OCI-M2 (cell line): ENCODE results near the gene CHST1.

Experiments
- DNase-seq: peaks from one replicate; lab custom pipeline; 2025; ENCODE audit not compliant: unreplicated experiment; lab: John Stamatoyannopoulos, UW

CHST1 gene

DNA sequence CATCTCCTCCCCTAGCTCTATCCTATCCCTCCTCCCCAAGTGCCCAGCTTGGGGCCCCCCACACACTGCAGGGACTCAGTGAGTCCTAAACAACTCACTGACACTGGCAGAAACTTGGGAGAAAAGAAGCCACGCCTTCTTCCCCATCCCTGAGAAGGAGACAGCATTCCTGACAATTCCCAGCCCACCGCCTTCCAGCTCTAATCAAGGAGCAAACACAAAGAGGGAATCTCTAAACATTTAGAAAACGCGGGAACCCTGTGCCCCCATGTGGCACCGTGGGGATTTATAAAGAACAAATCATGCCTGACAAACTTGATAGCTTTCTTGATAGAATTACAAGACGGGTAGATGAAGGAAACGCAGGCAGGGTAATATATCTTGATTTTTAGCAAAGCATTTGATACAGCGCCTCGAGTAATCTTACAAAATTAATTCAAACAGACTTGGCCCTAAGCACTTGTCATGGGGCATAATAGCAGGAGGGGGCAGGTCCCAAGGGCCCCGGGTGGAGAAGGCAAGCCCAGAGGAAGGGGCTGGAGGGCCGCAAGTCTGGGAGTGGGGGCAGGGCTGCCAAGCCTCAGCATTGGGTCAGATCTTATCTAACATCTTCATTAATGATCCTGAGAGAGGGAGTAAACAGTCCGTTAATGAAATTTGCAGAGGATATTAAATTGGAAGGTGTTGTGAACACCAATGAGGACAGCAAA lies 4.5 kb downstream of the CHST1 start:
- no peak for DNase-seq

DNA sequence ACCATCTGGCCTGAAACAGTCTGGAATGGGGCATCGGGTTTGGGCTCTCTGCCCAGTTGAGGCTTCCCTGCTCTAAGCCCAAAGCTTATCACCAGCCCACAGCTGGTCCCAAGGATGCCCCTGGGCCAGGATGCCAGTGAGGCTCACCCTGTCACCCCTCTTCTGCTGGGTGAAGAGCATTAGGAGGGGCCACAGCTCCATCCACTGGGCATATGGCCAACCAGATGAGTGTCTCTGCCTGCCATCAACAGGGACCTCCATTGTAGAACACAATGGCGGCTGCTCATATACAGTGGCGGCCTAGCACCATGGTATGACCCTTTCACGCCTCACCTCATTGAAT lies 5.6 kb downstream of the CHST1 start:
- DNase-seq = no peak

DNA sequence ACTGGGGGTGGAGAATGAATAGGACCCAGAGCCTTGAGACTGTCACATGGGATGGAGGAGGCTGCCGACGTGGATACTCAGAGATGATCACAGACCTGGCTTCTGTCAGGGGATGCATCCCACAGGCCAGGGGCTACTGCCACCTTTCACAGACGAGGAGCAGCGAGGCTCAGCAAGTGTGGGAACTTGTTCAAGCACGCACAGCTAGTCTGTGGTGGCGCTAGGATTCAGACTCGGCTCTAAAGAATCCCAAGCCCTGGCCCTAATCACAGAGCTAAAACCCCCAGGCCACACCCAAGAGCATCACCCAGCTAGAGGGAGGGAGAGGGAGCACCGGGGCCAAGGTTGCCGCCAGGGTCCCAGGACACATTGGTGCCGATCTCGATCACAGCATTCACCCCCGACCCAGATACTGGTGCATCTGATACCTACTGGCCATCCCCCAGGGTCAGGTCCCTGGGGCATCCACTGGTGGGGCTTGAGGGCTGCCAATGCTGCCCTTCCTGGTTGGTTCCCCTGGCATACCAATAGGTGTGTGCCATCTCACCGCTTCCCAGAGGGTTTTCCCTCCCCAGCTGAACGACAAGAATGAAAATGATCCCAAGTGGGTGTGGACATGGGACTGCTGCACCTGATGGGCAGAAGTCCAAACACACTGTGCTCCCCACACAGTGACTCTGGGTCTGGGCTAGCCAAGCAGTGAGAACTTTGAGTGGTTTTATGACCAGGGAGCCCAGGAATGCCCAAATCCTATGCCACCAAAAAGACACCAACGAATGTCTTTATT lies 6.2 kb downstream of the CHST1 start:
- no peak for DNase-seq

DNA sequence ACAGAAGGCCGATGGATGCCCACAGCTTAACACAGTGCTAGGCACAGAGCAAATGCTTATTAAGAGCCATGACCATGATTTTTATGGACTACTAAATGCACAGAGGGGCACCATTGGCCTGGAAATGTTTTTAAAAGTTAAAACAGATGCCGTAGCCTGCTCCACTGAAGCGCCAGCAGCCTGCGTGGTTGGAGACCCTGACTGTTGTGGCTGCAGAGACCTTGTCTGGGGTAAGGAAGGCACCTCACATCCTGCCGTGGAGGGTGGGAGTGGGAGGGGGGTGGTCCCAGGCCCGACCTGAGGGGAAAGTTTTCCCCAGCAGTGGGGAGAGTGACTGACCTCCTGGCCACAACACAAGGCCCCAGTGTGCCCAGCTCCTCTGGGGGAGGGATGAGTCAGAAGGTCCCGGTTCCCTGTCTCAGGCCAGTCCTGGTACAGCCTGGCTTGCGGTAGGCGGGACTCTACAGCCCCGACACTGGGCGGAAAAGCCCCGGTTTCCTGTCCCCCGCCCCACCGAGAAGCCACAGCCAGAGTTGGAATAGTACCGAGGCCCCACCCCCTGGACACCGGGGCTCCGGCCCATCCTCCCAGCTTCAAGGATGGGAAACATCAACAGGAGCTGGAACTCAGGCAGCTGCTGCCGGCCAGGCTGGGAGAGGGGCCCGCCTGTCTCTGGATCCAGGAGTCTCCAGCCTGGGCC lies 7.0 kb downstream of the CHST1 start:
- DNase-seq = no peak

DNA sequence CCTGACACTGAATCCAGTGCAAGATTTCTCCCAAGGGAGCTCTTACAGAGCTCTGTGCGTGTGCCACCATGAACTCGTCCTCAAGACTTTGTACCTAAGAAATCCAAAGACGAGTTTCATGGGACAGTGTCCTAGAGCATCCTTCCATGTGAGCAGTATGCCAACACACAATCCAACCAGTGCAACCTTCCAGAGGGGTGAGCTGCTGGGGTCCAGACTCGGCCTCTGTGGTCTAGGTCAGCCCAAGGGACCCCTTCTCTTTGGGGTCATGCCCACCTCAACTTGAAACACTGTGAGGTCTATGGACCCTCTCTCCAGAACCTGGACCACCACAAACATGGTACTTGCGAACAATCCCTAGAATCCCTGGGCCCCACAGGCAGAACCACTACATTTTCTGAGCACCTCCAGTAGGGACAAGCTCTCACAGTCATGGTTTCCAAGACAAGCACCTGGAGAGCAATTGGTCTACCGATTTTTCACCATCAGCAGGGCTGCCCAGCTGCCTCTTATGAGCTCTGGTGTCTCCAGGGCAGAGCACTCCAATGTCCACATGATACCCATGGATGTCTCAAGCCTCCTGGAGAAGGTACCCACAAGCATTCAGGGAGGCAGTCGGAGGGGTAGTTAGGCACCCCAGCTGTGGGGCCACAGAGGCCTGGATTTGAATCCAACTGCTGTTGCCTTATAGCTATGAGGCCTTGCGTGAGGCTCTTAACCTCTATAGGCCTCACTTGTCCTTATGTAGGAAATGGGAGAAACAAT lies 7.7 kb downstream of the CHST1 start:
- DNase-seq = no peak

DNA sequence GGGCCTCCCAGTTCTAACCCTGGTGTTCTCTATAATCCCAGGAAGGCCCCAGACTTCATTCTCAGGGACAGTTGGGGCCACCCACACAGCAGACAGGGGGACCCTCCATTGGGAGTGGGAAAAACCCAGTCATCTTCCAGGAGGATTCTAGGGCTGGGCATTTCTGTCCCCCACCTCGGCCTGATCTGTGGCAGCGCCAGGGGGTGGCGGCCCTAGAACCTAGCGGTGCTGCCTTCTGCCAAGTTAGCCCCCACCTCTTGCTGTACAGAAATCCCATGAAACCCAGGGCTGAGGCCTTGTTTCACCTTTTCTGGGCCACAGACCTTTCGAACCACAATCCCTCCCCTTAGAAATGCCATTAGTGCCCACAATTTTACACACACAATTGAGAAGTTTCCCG lies 9.6 kb downstream of the CHST1 start:
- DNase-seq = no peak

DNA sequence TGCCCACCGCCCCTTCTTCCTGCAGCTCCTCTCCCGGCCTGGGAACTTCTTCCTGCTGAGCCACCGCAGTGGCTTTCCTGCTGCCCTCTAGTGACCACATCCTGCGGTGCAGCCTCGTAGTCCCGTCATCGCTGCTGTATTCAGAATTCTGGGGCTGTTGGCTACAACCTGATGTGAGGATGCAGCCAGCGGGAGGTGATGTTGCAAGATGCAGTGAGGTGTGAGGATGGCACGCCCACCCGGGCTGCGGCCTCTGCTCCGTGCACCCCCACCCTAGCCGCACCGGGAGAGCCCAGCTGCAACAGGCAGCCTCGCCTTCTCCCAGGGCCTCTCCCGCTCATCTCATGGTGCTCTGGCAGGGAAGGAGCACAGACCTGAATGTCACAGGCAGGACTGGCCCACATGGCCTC lies 10.1 kb downstream of the CHST1 start:
- DNase-seq = no peak

DNA sequence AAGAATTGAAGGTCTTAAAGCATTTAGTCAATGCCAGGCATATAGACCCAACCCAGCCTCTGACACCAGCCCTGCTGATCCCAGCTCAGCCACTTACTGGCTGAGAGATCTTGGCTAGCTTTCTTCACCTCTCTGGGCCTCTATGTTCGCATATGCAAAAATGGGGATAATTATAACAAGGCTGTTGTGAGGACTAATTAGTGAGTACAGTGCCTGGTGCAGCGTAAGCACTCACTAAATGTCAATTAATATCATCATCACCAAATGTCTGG lies 10.5 kb downstream of the CHST1 start:
- DNase-seq = no peak

DNA sequence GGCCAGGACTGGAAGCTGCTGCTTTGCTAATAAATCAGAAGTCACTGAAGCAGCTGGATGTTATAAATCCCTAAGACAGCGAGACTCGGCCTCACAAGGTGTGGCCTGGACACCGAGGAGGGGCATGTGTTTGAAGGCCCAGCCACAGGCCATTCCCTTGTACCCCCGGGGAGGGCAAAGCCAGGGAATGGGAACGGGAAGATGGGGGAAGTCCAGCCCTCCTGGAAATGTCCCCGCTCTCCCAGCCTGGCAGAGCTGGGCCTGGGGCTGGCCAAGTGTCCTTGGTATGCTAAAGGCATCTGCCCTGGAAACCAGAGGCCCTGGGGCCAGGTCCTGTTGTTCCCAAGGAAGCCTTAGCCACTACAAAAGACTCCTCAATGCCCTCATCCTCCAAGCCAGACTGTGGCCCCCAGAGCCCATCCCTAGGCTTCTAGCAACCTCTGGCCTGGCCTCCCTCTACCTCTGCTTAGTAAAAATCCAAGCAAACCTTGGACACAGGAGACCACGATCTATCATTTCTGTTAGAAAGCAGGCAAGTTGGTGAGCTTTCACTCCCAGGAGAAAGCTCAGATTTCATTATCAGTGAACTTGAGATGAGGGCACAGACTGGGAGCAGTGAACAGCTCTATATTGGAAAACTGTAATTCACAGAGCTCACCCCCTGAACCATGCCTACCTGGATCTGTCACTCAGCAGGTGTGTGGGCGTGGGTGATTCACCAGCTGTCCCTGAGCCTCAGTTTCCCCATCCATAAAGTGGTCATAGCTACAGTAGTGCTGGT lies 11.0 kb downstream of the CHST1 start:
- DNase-seq = no peak

DNA sequence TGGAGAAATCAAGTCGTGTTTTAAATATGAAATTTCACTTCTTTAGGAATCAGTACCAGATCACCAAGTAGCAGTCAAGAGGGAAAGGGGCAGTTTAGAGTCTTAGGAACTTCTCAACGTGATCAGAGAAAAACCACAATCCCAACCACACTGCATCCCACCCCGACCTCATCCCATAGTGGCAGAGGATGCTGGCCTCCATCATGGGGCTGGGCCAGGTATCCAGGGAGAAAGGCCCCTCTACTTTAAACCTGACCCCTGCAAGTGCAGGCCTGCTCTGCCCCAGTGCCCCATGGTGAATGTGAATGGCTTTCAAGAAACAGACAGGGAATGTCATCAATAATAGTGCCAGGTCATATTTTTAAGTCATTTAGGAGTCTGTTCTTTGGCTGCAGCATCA lies 12.1 kb downstream of the CHST1 start:
- no peak for DNase-seq

DNA sequence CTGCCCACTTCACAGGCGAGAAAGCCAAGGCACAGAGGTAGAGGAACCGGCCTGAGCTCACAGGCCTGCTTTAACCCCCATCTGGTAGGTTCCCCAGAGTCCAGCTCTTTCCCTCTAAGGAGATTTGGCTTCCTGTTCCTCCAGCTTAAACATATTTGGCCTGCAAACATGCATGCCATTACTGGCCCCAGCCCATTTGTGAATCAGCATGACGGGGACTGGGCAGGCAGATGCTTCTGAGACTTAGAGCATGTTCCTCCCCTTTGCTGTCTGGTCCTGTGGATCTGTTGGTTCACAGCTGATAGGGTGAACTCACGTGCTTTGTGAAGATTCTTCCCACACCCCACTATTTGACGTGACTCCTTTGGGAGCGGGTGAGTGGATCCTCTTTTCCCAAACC lies 12.6 kb downstream of the CHST1 start:
- no peak for DNase-seq

DNA sequence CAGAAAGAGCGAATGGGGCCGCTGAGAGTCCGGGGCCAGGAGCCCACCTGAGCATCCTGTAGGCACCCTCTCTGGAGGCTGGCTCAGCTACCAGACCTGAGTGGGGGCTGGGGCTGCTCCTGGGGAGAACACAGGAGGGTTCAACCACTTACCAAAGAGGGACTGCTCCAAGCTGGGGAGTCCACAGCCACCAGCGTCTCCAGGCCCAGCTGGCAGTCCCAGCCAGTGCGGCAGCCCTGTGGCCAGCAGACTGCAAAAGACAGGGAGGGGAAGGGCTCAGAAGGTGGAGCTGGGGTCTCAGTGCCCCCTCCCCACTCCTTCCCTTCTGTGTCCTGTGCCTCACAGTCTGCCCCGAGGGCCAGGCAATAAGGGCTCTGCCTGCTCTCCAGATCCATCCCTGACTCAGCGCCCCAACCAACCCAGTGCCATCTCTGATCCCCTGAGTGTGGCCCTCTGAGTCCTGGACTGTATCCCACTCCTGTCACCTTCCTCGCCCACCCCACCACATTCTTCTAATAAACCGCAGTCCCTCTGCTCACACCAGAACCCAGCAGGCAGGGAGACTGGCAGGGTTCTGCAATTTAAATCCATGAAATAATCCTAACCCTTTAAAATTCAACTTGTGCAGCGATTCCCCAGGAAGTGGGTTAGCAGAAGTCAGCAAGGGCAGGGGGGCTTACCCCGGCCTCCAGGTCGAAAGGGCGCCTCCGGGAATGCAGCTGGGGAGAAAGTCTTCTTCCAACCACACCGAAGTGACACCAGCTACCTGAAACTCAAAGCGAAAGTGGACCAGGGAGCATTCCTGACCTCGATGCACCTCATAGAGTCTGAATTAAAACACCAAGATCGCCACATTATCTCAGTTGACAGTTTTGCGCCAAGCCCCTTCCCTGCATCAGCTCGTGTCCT lies 13.3 kb downstream of the CHST1 start:
- DNase-seq = no peak

DNA sequence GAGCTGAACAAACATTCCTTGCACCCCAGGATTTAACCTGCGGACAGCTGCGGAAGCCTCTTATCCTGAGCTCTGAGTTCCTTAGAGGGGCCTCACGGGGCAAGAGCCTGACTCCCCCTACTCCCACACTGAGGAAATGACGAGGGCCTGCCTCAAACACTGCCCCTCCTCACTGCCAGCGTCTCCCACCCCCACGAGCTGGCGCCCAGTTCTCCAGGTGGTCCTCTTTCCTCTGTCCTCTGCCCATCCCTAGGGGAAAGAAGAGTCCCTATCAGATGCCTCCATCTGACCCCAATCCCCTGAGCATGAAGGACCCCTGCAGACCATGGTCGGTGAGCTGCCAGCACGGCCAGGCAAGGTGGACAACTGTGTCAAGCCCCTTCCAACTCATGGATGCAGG lies 14.3 kb downstream of the CHST1 start:
- DNase-seq = no peak

DNA sequence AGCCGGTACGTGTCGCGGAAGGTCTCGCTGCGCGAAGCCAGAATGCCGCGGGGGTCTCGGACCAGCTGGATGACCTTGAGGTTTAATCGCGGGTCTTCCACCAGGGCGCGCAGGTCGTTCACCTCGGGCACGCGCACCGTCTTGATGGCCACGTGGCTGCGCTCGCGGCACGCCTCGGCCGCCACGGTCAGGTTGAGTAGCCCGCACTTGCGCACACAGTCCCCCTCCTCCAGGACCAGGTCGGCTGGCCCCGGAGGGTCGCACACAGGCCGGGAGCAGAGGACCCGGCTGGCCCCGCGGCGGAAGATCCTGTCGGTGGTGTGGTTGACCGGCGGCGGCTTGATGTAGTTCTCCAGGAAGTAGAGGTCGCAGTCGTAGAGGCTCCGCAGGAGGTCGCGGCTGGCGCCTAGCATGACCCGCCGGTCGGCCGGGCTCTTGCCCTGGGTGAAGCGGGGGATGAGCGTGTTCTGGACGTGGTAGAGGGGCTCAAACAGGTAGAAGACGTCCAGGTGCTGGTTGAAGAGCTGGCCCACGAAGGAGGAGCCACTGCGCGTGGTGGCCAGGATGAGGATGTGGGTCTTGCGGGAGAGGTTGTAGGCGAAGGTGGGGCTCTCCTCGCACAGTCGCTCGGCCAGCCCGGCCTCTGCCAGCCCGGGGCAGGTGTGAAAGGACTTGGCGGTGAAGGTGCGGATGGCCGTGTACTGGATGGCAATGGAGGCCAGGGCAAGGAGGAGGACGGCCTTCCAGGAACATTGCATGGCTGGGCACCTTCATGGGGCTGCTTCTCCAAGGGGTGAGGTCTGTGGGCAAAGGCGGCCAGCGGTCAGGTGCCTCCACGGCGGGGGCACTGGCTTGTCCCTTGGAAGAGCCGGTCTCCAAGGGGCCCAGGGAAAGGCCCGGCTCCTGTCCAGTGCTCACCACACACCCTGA lies 15.0 kb downstream of the CHST1 start:
- DNase-seq = no peak

DNA sequence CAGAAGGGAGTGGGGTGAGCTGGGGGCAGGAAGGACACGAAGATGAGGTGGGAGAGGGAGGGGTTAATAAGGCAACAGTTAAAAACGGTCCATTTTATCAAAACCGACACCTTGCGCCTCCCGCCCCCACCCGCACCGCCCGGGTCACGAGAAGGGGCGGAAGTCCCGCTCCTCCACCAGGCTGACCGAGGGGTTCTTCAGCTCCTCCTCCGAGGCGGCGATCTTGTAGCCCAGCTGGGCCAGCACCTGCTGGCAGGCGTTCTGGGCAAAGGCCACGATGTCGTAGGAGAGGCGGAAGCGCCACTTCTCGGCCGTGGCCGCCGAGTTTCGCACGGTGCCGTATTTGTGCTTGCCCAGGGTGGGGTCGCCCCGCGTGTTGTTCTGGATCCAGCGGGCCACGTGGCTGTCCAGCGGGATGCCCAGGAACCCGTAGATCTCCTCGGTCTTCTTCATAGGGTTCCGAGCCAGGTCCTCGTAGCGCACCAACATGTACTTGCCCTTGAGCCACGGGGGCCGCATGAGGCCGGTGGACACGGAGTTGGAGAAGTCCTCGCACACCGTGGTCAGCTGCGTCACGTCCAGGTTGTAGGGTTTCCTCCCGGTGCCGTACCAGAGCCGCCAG lies 15.8 kb downstream of the CHST1 start:
- DNase-seq = no peak

DNA sequence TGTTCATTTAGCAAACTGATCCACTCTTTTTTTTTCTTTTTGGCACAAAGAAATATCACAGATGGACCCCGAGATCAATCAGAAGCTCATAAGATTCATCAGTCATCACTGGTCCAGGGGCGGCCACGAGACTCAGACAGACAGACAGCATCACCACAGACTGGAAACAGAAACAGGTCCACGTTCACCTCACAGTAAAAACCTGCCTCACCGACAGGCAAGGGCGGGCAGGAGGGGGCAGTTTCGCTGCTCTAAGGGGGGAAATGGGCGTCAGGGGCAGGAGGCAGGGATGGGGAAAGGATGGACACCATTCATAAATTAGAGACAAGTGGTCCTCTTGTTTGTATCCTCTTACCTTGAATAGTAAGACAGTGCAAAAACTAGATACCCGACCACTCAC lies 16.5 kb downstream of the CHST1 start:
- DNase-seq = no peak

DNA sequence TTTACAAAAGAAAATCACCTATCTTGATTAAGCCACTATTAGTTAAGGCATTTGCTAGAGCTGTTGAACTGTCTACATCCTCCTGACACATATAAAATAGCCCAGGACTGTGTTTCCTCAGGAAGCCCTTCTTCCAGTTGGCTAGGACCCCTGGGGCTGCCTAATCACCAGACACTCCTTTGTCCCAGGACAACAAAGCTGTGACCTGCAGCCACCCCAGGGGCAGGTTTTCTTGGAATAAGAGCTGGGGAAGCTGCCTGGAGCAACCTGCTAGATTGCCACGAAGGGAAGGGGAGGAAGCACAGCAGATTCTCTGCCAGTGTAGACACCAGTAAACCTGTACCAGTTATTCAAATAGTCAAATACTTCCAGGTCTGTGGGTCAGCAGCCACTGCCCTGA lies 17.6 kb downstream of the CHST1 start:
- no peak for DNase-seq

DNA sequence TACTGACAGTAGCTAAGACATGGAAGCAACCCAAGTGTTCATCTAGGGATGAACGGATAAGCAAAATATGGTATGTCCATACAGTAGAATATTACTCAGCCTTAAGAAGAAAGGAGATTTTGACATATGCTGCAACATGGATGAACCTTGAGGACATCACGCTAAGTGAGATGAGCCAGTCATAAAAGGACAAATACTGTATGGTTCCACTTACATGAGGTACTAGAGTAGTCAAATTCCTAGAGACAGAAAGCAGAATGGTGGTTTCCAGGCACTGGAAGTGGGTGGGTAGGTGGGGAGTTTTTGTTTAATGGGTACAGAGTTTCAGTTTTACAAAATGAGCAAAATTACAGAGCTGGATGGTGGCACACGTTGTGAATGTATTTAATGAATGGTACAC lies 18.1 kb downstream of the CHST1 start:
- DNase-seq = no peak
